ENCODE results near the gene TNFRSF8. TPM values are rescaled to one million over a fixed set of nuclear protein-coding genes. Genes with fewer than 3 reads are reported as not detected.

Gene TNFRSF8
- total RNA-seq, 1 experiment from 2014 or later = not detected

DNA sequence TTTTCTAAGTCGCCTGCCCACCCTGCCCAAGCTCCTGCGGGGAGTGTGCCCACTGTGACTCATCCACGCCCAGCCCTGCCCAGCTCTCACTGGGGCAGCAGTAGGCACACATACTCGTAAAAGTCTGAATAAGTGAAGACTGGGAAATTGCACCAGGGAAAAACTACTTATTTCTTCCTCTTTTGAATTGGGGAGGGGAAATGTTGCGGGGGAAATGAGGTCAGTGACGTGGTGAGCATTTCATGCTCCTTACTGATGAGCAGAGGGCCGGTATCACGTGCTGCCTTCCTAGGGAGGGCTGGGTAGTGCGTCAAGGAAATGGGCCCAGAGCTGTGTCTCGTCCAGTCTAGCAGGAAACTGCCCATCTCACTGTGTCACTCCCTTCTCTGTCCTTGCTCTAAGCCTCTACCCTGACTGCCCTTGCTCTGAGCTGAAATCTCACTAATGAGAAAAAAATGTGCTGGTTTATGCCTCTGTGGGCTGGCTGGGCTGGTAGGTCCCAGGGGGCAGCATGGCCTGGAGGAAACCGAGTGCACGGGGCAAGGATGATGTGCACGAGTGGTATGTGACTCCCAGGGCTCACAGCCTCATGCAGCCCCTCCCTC lies 90.2 kb downstream of the TNFRSF8 start:
- no peak for DNase-seq (ENCODE audit: low spot score)
- H3K9me3 ChIP-seq (ENCODE audit: low read depth, low read length, poor library complexity, severe bottlenecking) = no peaks in the 10 kb centered on the region
- TF ChIP-seq, protein P1, sequence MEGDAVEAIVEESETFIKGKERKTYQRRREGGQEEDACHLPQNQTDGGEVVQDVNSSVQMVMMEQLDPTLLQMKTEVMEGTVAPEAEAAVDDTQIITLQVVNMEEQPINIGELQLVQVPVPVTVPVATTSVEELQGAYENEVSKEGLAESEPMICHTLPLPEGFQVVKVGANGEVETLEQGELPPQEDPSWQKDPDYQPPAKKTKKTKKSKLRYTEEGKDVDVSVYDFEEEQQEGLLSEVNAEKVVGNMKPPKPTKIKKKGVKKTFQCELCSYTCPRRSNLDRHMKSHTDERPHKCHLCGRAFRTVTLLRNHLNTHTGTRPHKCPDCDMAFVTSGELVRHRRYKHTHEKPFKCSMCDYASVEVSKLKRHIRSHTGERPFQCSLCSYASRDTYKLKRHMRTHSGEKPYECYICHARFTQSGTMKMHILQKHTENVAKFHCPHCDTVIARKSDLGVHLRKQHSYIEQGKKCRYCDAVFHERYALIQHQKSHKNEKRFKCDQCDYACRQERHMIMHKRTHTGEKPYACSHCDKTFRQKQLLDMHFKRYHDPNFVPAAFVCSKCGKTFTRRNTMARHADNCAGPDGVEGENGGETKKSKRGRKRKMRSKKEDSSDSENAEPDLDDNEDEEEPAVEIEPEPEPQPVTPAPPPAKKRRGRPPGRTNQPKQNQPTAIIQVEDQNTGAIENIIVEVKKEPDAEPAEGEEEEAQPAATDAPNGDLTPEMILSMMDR (conservative IDR thresholded peaks at IDR 0.05; ENCODE audit: low read depth, low read length) = no peak
- TF ChIP-seq EZH2 (IDR thresholded peaks at IDR 0.05; ENCODE audit: borderline replicate concordance, low read depth, low read length, poor library complexity, severe bottlenecking) = no peak
- no peaks in the 10 kb centered on the region for H3K36me3 ChIP-seq (ENCODE audit: insufficient read depth, low read length, poor library complexity, severe bottlenecking)
- BruUV-seq (replicated peaks) = no TSS peak
- POLR2A ChIA-PET (ENCODE audit: low non-redundant PET) = no interaction called here
- no peaks in the 10 kb centered on the region for H3K4me1 ChIP-seq (ENCODE audit: insufficient read depth, low read length, poor library complexity, severe bottlenecking)
- H3K27me3 ChIP-seq (replicated peaks; ENCODE audit: insufficient read depth, low read depth, low read length, poor library complexity) = no peaks in the 10 kb centered on the region
- intact Hi-C loops (cut with micrococcal nuclease; ENCODE audit: unreplicated experiment) = no loop called here
- H3K27ac ChIP-seq (ENCODE audit: low read depth, low read length, poor library complexity, severe bottlenecking) = no peak overlapping the region
- no peak overlapping the region for H3K4me3 ChIP-seq (ENCODE audit: low read depth, low read length, poor library complexity, severe bottlenecking)
- CTCF ChIA-PET = no interaction called here

DNA sequence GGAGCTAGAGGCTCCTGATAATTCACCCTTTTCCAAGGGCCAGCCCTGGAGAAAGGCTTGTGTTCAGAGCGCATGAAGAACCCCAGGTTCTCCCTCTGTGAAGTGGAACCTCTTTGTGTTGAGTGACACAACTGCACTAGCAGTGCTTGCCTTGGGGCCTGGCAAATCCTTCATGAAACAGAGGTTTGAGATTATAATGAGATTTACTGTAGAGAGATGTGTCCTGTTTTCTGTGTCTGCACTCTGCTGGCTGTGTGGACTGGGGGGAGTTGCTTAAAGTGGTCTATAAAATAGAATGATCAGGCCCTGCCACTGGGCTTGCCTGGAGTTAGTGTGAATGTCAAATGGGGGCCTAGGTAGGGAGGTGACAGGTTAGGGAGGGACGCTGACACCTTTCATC lies 92.2 kb downstream of the TNFRSF8 start:
- Histone ChIP-seq H3K27ac (ENCODE audit: low read depth, low read length, poor library complexity, severe bottlenecking) (no peak overlapping the region), H3K27me3 (replicated peaks; ENCODE audit: insufficient read depth, low read depth, low read length, poor library complexity) (no peaks in the 10 kb centered on the region), H3K4me3 (ENCODE audit: low read depth, low read length, poor library complexity, severe bottlenecking) (no peak overlapping the region), H3K9me3 (ENCODE audit: low read depth, low read length, poor library complexity, severe bottlenecking) (no peaks in the 10 kb centered on the region), H3K36me3 (ENCODE audit: insufficient read depth, low read length, poor library complexity, severe bottlenecking) (no peaks in the 10 kb centered on the region), H3K4me1 (ENCODE audit: insufficient read depth, low read length, poor library complexity, severe bottlenecking) (no peaks in the 10 kb centered on the region)
- ChIA-PET CTCF (no interaction called here), POLR2A (ENCODE audit: low non-redundant PET) (interaction anchor here (0.6 kb wide), 1 partner anchor 45 kb away, joined by 4 read pairs; no protein-coding TSS in a partner anchor)
- intact Hi-C loops (cut with micrococcal nuclease; ENCODE audit: unreplicated experiment) = no loop called here
- no peak for DNase-seq (ENCODE audit: low spot score)
- TF ChIP-seq, protein P1 (conservative IDR thresholded peaks at IDR 0.05; ENCODE audit: low read depth, low read length) = no peak
- TF ChIP-seq EZH2 (IDR thresholded peaks at IDR 0.05; ENCODE audit: borderline replicate concordance, low read depth, low read length, poor library complexity, severe bottlenecking) = no peak
- no TSS peak for BruUV-seq (replicated peaks)

DNA sequence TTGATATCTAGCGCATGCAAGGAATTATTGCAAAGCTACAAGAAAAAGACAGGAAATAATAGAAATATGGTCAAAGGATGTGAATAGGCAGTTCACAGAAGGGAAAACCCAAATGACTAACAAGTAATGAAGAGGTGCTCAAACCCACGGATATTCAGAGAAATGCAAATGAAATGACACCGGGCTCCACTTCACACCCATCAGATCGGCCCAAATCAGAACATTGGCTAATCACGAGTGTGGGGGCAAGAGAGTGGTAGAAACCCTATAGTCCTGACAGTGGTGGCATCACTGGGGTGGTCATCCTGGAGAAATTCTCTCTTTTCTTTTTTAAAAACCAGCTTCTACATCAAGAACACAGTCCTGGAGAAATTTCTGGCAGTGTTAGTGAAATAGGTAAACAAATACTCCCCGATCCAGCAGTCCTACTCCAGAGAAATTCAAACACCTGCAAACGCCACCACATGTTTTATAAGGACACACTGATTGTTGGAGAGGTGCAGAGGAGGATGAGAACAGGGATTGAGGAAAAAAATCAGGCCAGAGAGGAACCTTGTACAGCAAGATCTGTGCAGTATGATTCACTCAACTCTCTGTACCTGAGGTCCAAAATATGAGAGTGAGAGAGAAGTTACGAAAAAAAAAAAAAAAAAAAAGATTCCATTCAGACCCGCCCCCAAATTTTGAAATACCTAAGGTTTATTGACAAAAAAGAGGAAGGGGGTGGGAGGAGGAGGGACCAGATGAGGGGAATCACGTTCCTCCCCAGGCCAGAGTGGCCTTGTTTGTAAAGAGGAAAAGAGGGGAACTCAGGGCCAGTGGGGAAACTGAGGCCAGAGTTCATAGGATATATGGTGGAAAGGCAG lies 94.5 kb downstream of the TNFRSF8 start:
- no TSS peak for BruUV-seq (replicated peaks)

More for the DNA sequence above, 94.5 kb downstream of the TNFRSF8 start:
- intact Hi-C loops (cut with micrococcal nuclease; ENCODE audit: unreplicated experiment) = no loop called here
- Histone ChIP-seq H3K27me3 (replicated peaks; ENCODE audit: insufficient read depth, low read depth, low read length, poor library complexity) (no peaks in the 10 kb centered on the region), H3K27ac (ENCODE audit: low read depth, low read length, poor library complexity, severe bottlenecking) (no peak overlapping the region), H3K4me1 (ENCODE audit: insufficient read depth, low read length, poor library complexity, severe bottlenecking) (no peaks in the 10 kb centered on the region), H3K36me3 (ENCODE audit: insufficient read depth, low read length, poor library complexity, severe bottlenecking) (no peaks in the 10 kb centered on the region), H3K9me3 (ENCODE audit: low read depth, low read length, poor library complexity, severe bottlenecking) (no peaks in the 10 kb centered on the region), H3K4me3 (ENCODE audit: low read depth, low read length, poor library complexity, severe bottlenecking) (no peak overlapping the region)
- ChIA-PET POLR2A (ENCODE audit: low non-redundant PET) (no interaction called here), CTCF (no interaction called here)
- TF ChIP-seq EZH2 (IDR thresholded peaks at IDR 0.05; ENCODE audit: borderline replicate concordance, low read depth, low read length, poor library complexity, severe bottlenecking) = no peak
- TF ChIP-seq, protein P1 (conservative IDR thresholded peaks at IDR 0.05; ENCODE audit: low read depth, low read length) = no peak
- DNase-seq (ENCODE audit: low spot score) = no peak
